GM21423 (cell line): ENCODE results near the gene GNB1L.

Experiments used
- ATAC-seq: cut with Tn5 transposase; IDR thresholded peaks from one replicate; pipeline ENCODE4 v1.9.1; 2021; ENCODE audit warnings: mild to moderate bottlenecking, moderate library complexity; ENCODE audit not compliant: unreplicated experiment

Gene GNB1L

GRCh38 chr22:19854778-19855503 lies at the start of gene GNB1L, which contains the start of gene RTL10:
TSS of gene GNB1L (minus strand) at chr22:19854874. CDS start at chr22:19821355, 33,519 bp downstream.
TSS of gene RTL10 (minus strand) at chr22:19854874. CDS start at chr22:19852261, 2,613 bp downstream.
- ATAC-seq, result peak; percentile 85

DNA sequence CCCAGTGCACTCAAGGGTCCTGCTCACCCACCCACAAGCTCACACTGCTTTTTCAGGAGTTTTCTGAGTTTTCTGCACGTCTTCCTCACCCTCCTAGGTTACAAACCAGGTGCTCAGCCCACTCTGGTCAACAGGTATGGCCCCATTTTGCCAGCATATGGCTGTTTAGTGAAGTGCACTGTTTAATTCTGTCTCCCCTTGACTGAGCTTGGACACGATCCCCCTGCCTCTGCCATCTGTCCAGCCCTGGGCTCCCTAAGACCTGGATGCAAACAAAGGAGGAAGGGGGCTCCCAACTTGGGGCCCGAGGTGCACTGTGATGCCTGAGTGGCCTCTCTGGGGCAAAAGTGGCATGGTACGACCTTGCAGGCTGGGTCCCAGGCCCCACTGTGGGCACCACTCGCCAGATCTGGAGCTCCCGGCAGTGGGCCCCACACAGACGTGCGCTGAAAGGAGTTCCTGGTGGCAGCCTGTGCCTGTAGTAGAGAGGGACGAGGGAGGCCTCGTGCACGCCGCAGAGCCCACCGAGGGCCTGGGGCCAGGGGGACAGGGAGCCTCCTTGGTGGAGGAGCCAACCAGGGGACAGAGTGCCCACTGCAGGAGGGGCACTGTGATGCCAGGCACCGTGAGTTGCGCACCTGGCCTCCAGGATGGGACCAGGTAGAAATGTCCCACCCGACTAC lies 49.6 kb upstream of the GNB1L start:
- ATAC-seq, result no peak

- no peak for ATAC-seq
Measured at GRCh38 chr22:19903513-19903912, 48.8 kb upstream of the GNB1L start.

DNA sequence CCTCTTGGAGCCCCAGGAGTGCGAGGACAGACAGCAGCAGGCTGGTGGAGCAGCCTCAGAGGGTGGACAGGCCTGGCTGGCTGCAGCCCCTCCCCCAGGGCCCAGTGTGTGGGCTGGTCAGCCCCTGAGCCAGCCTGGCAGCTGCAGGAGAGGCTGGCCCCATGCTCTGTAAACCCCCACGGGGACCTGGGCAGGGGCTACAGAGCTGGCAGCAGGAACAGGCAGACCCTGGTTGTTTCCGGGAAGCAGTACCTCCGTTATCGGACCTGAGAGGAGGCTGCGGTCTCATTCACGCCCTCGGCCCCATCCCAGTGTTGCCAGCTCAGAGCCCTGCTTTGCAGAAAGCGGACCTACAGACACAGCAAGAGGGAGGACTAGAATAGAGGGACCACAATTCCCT lies 48.4 kb upstream of the GNB1L start:
- no peak for ATAC-seq

DNA sequence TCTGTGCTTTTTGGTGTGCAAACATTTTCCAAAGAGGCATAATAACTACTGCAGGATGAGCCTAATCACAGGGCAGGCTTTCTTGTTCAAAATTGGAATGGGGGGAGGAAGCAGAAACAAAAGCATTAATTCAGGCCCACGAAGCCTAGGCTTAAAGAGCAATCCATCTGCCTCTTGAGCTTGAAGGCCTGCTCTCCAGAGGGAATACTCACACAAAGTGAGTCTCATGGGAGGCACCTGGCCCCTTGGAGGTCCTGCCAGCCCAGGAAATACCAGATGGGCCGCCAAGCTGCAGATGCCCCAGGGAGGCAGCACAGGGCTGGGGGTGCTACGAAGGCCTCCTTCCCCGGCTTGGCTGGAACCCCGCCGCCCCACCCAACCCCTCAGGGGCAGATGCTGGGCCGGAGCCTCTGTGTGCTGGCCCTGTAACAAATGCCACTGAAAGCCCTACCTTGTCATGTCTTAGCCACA lies 47.6 kb upstream of the GNB1L start:
- no peak for ATAC-seq

DNA sequence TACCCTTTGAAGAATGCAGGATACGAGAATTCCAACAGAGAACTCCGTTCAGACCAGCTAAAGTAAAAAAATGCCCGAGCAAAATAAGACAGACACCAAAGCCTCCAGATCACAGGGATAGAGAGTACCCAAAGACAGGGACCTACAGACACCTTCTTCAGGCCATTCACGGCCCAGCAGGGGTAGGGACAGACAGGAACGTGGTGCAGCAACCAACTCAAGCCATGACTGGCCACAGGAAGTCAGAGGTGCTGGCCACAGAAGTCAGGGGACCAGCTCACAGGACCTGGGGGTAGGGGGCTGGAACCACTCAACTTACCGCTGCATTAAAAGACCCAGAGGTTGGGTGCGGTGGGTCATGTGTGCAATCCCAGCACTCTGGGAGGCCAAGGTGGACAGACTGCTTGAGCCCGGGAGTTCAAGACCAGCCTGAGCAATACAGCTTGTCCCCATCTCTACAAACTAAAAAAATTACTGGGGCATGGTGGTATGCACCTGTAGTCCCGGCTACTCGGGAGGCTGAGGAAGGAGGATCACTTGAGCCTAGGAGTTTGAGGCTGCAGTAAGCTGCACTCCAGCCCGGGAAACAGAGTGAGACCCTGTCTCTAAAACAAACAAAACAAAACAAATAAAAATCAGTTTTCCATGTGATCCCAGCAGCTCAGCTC lies 47.0 kb upstream of the GNB1L start:
- no peak for ATAC-seq

DNA sequence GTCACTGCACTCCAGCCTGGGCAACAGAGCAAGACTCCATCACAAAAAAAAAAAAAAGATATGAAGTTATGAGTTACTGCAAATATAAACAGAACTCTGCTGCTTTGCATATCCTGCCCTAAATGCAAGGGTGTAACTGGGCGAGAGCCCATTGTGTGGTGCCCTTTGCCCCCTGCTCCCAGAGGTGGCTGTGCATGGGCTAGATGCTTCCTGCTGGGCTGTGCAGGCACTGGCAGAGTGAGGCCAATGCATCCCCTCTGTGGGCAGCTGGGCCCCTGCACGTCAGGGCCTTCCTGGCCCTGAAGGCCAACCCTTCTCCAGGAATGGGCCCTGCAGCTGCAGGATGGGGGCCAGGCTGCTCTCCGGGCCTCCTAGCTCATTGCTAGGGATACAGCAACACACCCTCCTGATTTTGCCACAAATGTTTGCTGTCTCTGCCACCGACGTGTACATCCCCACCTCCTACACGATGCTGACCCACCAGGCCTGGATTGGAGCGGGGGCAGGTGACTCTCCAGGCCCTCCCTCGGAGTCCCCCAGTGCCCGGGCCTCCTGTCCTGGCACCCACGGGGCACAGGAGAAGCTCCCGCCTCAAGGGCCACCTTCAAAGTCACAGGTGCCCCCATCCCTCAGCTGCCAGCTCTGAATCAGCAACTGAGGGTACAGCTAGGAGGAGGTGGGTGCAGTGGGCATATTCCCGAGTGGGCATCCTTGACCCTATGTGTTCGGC lies 46.2 kb upstream of the GNB1L start:
- ATAC-seq, result no peak

- ATAC-seq, result no peak
Measured at GRCh38 chr22:19898831-19899567, 44.3 kb upstream of the GNB1L start.

DNA sequence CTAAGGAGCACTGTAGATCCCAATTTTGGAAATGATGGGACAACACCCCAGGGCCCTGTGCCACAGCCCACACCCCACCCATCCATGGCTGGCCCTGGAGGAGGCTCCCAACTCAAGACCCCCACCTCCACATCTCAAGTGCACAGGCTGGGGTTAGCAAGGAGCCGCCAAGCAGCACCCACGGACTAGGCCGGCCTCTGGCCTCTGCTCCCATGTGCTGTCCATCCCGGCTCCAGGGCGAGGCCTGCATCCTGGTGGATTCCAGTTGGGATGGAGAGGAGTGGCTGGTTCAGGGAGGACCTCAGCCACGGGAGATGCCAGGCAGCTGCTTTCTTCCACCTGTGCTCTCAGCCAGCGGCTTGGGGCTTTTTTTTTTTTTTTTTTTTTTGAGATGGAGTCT lies 43.5 kb upstream of the GNB1L start:
- ATAC-seq, result no peak

DNA sequence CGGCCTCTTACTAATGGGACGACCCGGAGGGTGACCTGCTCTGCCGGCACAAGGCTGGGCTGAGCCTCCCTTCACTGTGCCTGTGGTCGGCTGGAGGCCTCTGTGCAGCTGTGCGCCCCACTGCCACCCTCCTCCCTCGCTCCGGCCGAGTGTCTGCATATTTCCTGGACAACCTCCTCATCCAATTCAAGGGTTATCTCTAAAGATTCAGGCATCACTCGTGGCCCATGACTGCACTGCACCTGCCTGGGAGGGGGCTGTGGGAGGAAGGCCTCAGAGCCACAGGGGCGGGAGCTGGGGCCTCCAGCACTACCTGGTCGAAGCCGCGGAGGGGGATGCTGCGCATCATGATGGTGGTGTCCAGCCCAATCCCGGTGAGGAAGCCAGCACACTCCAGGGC lies 43.1 kb upstream of the GNB1L start:
- ATAC-seq, result no peak

- ATAC-seq, result no peak
Measured at GRCh38 chr22:19896665-19897355, 42.1 kb upstream of the GNB1L start.

DNA sequence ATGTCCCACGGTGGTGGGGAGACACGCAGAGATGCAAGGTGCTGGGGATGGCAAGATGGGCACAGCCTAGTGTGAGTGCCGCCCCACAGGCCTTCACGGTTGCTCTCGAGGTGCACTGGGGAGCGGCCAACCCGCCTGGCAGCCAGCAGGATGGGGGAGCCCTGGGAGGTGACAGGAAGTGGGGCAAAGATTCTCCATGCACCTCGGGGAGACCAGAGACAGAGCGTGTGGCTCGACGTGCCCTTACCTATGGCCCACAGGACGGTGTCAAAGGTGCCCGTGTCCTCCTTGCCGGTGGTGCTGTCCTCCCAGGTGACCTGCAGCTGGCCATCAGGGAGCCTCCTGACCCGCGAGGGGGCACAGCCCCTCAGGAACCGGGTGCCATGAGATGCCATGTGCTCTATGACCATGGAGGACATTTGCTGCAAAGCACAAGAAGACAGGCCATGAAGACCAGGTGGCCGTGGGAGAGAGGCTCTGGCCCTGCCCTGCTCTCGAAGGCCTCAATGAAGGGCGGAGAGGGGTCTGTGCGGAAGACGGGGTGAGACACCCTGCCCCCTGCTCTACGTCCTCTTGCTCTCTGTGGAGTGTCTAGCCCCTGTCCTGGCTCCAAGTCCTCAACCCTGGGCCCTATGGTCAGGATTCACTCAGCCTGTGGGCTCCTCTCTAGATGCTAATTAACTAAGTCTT lies 40.6 kb upstream of the GNB1L start:
- no peak for ATAC-seq

- ATAC-seq, result no peak
Measured at GRCh38 chr22:19893363-19893762, 38.7 kb upstream of the GNB1L start.

DNA sequence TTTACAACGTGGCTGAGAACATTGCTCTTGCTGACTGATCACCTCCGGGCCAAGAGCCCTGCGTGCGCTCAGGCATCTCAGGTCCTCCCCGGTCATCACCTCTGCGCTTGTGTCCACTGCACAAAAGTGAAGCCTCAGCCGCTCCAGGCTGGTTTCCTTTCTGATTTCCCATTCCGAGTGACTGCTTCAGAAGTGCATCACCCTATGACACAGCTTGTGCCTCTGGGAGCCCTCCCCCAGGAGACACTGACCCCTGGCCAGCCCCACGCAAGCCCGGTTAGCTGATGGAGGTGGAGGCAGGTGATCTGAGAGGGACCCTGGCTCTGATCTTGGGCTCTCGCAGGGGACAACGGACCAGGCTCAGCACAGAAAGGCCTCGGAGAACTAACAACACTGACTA lies 38.3 kb upstream of the GNB1L start:
- no peak for ATAC-seq

DNA sequence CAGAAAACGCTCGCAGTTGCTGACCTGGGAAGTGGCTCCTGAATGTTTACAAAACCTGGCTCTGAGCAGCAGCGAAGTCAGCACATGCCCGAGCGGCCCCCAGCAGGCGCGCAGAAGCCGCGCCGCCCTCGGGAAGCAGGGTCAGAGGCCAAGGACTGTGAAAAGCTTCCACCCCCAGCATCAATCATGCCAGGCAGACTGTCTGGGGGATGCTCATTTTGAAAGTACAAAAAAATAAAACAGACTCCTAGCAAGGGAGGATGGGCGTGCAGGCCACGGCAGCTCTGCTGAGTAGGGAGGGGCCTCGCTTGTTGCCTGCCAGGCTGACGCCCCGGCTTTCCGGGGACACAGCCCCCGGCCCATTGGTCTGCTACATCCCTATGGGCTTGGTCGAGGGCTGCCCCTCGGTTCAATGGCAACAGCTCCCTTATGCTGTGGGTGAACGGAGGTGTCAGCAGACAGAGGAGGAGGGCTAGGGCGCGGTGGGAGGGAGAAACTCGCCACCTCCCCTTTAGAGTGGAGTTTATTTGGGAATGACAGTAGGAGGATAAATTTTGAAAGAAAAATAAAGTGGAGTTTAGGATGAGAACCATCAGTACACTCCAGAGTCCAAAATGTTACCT lies 37.7 kb upstream of the GNB1L start:
- no peak for ATAC-seq

DNA sequence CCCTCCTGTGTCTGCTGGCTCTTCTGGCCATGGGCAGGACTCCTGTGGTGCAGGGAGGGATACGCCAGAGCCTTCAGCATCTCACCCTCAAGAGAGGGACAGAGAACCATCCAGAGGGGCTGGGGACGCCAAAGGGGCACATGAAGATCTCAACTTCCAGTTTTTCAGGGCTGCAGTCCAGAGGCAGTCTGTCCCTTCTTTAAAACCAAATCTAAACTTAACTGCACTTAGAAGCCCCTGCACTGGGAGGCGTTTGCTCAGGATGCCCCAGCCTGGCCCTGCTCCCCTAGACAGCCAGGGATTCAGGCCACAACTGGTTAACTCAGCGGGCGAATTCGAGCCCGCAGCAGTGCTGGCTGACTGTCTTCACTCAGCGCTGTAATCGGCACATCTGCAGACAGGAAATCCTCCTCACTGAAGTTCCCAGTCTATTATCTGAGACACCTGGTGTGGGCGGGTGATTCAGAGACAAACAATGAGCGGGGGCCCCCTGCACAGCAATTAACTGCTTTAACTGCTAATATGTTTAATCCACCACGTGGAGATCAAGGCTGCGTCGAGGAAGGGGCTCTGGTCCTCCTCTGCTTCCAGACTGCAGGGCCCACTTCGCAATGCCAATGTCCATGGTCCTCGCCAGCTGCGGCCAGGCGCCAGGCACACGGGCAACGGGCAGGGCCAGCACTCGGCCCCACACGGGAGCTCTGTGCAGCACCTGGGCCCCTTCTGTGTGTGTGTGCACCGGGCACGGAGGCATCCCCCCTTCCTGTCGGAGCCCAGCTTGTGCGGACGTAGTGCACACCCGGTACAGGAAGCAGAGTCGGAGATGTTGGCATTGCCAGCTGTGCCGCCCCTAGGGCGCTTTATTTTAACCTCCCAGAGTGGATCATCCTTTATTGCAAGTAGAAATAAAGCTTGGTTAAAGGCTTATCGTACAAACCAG lies 36.9 kb upstream of the GNB1L start:
- ATAC-seq, result no peak

- no peak for ATAC-seq
Measured at GRCh38 chr22:19890502-19891316, 36.0 kb upstream of the GNB1L start.
